Myocyte (in vitro differentiated cells): ENCODE results near the gene CRTAC1. TPM values are rescaled to one million over a fixed set of nuclear protein-coding genes. Genes with fewer than 3 reads are reported as not detected.

Experiments
- DNase-seq: peaks from one replicate; pipeline ENCODE4 v3.0.0-alpha.2; 2012; ENCODE audit warnings: low read depth
- total RNA-seq: library from RNA; depleted of rRNA; stranded (reverse); fragments of >200 nt; gene quantifications from 2 replicates; pipeline ENCODE4 v1.2.3, GENCODE V29; 2014

CRTAC1 gene
- total RNA-seq, 1 donor from 2014 or later = not detected

- no peak for DNase-seq
Observed at GRCh38 chr10:97974526-97975525, 55.6 kb downstream of the CRTAC1 start.

GRCh38 chr10:97974100-97974499 is 56.3 kb downstream of the CRTAC1 start:
- DNase-seq = no peak

GRCh38 chr10:97969538-97970079 is 60.8 kb downstream of the CRTAC1 start:
- DNase-seq = no peak

- no peak for DNase-seq
Observed at GRCh38 chr10:97964748-97965147, 65.7 kb downstream of the CRTAC1 start.

- no peak for DNase-seq
Observed at GRCh38 chr10:97961945-97962344, 68.5 kb downstream of the CRTAC1 start.

- peak; percentile 9 for DNase-seq
Observed at GRCh38 chr10:97960269-97961056, 70.0 kb downstream of the CRTAC1 start.

- no peak for DNase-seq
Observed at GRCh38 chr10:97949462-97949861, 81.0 kb downstream of the CRTAC1 start.

GRCh38 chr10:97948822-97949221 is 81.6 kb downstream of the CRTAC1 start:
- DNase-seq = no peak

GRCh38 chr10:97944772-97945171 is 85.6 kb downstream of the CRTAC1 start:
- no peak for DNase-seq

GRCh38 chr10:97943294-97943693 is 87.1 kb downstream of the CRTAC1 start:
- DNase-seq = no peak

- no peak for DNase-seq
Observed at GRCh38 chr10:97940534-97940933, 89.9 kb downstream of the CRTAC1 start.

GRCh38 chr10:97939446-97939990 is 90.9 kb downstream of the CRTAC1 start:
- DNase-seq = no peak

GRCh38 chr10:97937928-97938327 is 92.5 kb downstream of the CRTAC1 start:
- no peak for DNase-seq

- DNase-seq = no peak
Observed at GRCh38 chr10:97937054-97937453, 93.4 kb downstream of the CRTAC1 start.

- DNase-seq = no peak
Observed at GRCh38 chr10:97936126-97936525, 94.3 kb downstream of the CRTAC1 start.

- no peak for DNase-seq
Observed at GRCh38 chr10:97932932-97933530, 97.4 kb downstream of the CRTAC1 start.

GRCh38 chr10:97931041-97931440 is 99.4 kb downstream of the CRTAC1 start:
- DNase-seq = no peak

- no peak for DNase-seq
Observed at GRCh38 chr10:97928897-97929296, 101.5 kb downstream of the CRTAC1 start.

GRCh38 chr10:97927622-97928021 is 102.8 kb downstream of the CRTAC1 start:
- DNase-seq = no peak

- DNase-seq = no peak
Observed at GRCh38 chr10:97926055-97926454, 104.4 kb downstream of the CRTAC1 start.

- no peak for DNase-seq
Observed at GRCh38 chr10:97925308-97925938, 105.0 kb downstream of the CRTAC1 start.
